HepG2 (cell line): ENCODE data around the gene BRCA1. TPM values are rescaled to one million over a fixed set of nuclear protein-coding genes. Genes with fewer than 3 reads are reported as not detected.

Experiments
- ATAC-seq: fragments of 200-7000 bp; cut with Tn5 transposase; 3 replicates; pipeline ENCODE4 v1.9.1; 2020; ENCODE audit warnings: mild to moderate bottlenecking, moderate library complexity
- BruUV-seq: library from RNA; stranded (reverse); fragments of 400-500 nt; replicated peaks from 2 replicates; lab custom pipeline; 2021; lab: Mats Ljungman, UMichigan
- CTCF ChIA-PET: fragments of 300-600 bp; formaldehyde crosslinking; extraction: SDS; loops from one replicate; lab custom pipeline; 2021; ENCODE audit warnings: low total read pairs, inconsistent platforms, low intra/inter-chr PET ratio; lab: Yijun Ruan, JAX
- POLR2A ChIA-PET: fragments of 350-600 bp; sonication (Branson Sonifier 250); formaldehyde crosslinking; loops from one replicate; lab custom pipeline; 2020; ENCODE audit warnings: antibody characterized with exemption, inconsistent platforms; lab: Yijun Ruan, JAX
- DNase-seq: peaks from one replicate; pipeline ENCODE4 v3.0.0-alpha.2; 2015; ENCODE audit warnings: low spot score
- FAIRE-seq: peaks from 3 replicates; lab custom pipeline; 2011; peaks lifted over from hg19 to GRCh38; lab: Jason Lieb, UNC
- H2AFZ ChIP-seq: one replicate; pipeline ENCODE4 v1.6.1; 2011; ENCODE audit warnings: low read length, inconsistent platforms
- H3K27ac ChIP-seq: fragments of 300-600 bp; 3 replicates; pipeline ENCODE4 v1.8.0; 2011; ENCODE audit warnings: mixed run types, mild to moderate bottlenecking, mixed read lengths, low read length, inconsistent platforms; ENCODE audit not compliant: insufficient read depth; ENCODE audit errors: extremely low read length
- H3K27me3 ChIP-seq, 2 experiments: fragments of 200-600 bp in 1 of 2; 2 replicates in 1 of 2; 3 replicates in 1 of 2; pipeline versions ENCODE4 v1.6.0 to v1.8.0; 2011; ENCODE audit warnings: low read length in 2 of 2, mild to moderate bottlenecking in 2 of 2, moderate library complexity in 2 of 2, inconsistent platforms in 1 of 2; ENCODE audit not compliant: insufficient read depth in 2 of 2, control insufficient read depth in 1 of 2
- H3K36me3 ChIP-seq, 2 experiments: fragments of 200-600 bp in 1 of 2; replicated peaks in 1 of 2; 2 replicates in 1 of 2; 3 replicates in 1 of 2; pipeline versions ENCODE4 v1.5.1 to v1.8.0; 2011; ENCODE audit warnings: low read length in 2 of 2, inconsistent platforms in 1 of 2; ENCODE audit not compliant: insufficient read depth in 2 of 2, control insufficient read depth in 1 of 2
- H3K4me1 ChIP-seq: 2 replicates; pipeline ENCODE4 v1.5.1; 2012; ENCODE audit warnings: low read length, inconsistent platforms; ENCODE audit not compliant: insufficient read depth
- H3K4me2 ChIP-seq: 2 replicates; pipeline ENCODE4 v1.6.0; 2011; ENCODE audit warnings: low read depth, low read length, inconsistent platforms
- H3K4me3 ChIP-seq, 3 experiments: fragments of 200-600 bp in 1 of 3; sonication (generic), shearing (Covaris generic) in 1 of 3; replicated peaks in 1 of 3; 2 replicates each; pipeline ENCODE4 v1.5.1; 2011 to 2016; ENCODE audit warnings: low read length in 3 of 3, inconsistent platforms in 2 of 3, low read depth in 2 of 3, mild to moderate bottlenecking in 2 of 3, control low read depth in 1 of 3, mixed read lengths in 1 of 3; ENCODE audit not compliant: insufficient read depth in 1 of 3
- H3K79me2 ChIP-seq: one replicate; pipeline ENCODE4 v1.6.1; 2011; ENCODE audit warnings: low read length, inconsistent platforms; ENCODE audit not compliant: insufficient read depth
- H3K9ac ChIP-seq: 2 replicates; pipeline ENCODE4 v1.6.0; 2011; ENCODE audit warnings: mild to moderate bottlenecking, low read depth, low read length, inconsistent platforms; ENCODE audit not compliant: insufficient read depth
- H3K9me3 ChIP-seq: 2 replicates; pipeline ENCODE4 v1.5.1; 2012; ENCODE audit warnings: mild to moderate bottlenecking, low read length
- H4K20me1 ChIP-seq: 2 replicates; pipeline ENCODE4 v1.6.0; 2011; ENCODE audit warnings: inconsistent platforms, mild to moderate bottlenecking, low read length, moderate library complexity; ENCODE audit not compliant: insufficient read depth
- CENPX ChIP-seq: sonication (generic); formaldehyde crosslinking; IDR thresholded peaks from 2 replicates; pipeline ENCODE4 v1.9.0; 2021; ENCODE audit warnings: mild to moderate bottlenecking, missing genetic modification reagents, moderate library complexity
- GPN1 ChIP-seq: sonication (generic); formaldehyde crosslinking; IDR thresholded peaks from 2 replicates; pipeline ENCODE4 v1.5.1; 2020; ENCODE audit warnings: missing genetic modification reagents, borderline replicate concordance
- HMG20B ChIP-seq: conservative IDR thresholded peaks from 2 replicates; pipeline ENCODE4 v1.6.1; 2016; ENCODE audit warnings: missing genetic modification reagents, missing compliant biosample characterization
- ISL2 ChIP-seq: sonication (generic); formaldehyde crosslinking; IDR thresholded peaks from 2 replicates; pipeline ENCODE4 v1.5.0; 2020; ENCODE audit warnings: missing genetic modification reagents
- KLF12 ChIP-seq: sonication (generic); formaldehyde crosslinking; IDR thresholded peaks from 2 replicates; pipeline ENCODE4 v1.4.0; 2020; ENCODE audit warnings: missing genetic modification reagents, borderline replicate concordance
- NFE2L1 ChIP-seq: sonication (generic); formaldehyde crosslinking; IDR thresholded peaks from 2 replicates; pipeline ENCODE4 v1.4.0; 2020; ENCODE audit warnings: missing genetic modification reagents, mild to moderate bottlenecking, borderline replicate concordance
- RXRA ChIP-seq: sonication (generic); formaldehyde crosslinking; IDR thresholded peaks from 2 replicates; pipeline ENCODE4 v1.5.1; 2020; ENCODE audit warnings: missing genetic modification reagents
- SMAD1 ChIP-seq: sonication (generic); formaldehyde crosslinking; IDR thresholded peaks from 2 replicates; pipeline ENCODE4 v1.4.0; 2020; ENCODE audit warnings: missing genetic modification reagents, low read depth, mild to moderate bottlenecking, borderline replicate concordance
- SRY ChIP-seq: sonication (generic); formaldehyde crosslinking; IDR thresholded peaks from 2 replicates; pipeline ENCODE4 v1.8.0; 2022; ENCODE audit warnings: mild to moderate bottlenecking, missing genetic modification reagents
- ZFP90 ChIP-seq: sonication (generic); formaldehyde crosslinking; IDR thresholded peaks from 2 replicates; pipeline ENCODE4 v1.8.0; 2022; ENCODE audit warnings: missing genetic modification reagents, mild to moderate bottlenecking, inconsistent platforms, borderline replicate concordance
- ZNF124 ChIP-seq: sonication (generic); formaldehyde crosslinking; IDR thresholded peaks from 2 replicates; pipeline ENCODE4 v1.4.0; 2020; ENCODE audit warnings: missing genetic modification reagents
- ZNF138 ChIP-seq: sonication (generic); formaldehyde crosslinking; IDR thresholded peaks from 2 replicates; pipeline ENCODE4 v1.5.0; 2020; ENCODE audit warnings: mild to moderate bottlenecking, low read depth, missing genetic modification reagents
- ZNF205 ChIP-seq: IDR thresholded peaks from 2 replicates; pipeline ENCODE4 v1.6.1; 2018; ENCODE audit warnings: missing biosample characterization, missing genetic modification reagents
- ZNF225 ChIP-seq: sonication (generic); formaldehyde crosslinking; IDR thresholded peaks from 2 replicates; pipeline ENCODE4 v1.4.0; 2020; ENCODE audit warnings: mild to moderate bottlenecking, missing genetic modification reagents
- ZNF660 ChIP-seq: sonication (generic); formaldehyde crosslinking; IDR thresholded peaks from 2 replicates; pipeline ENCODE4 v1.5.1; 2020; ENCODE audit warnings: mild to moderate bottlenecking, low read depth, missing genetic modification reagents, borderline replicate concordance
- ZNF724P ChIP-seq: sonication (generic); formaldehyde crosslinking; IDR thresholded peaks from 2 replicates; pipeline ENCODE4 v1.8.0; 2022; ENCODE audit warnings: missing genetic modification reagents, borderline replicate concordance
- ZNF737 ChIP-seq: sonication (generic); formaldehyde crosslinking; IDR thresholded peaks from 2 replicates; pipeline ENCODE4 v1.5.0; 2020; ENCODE audit warnings: missing genetic modification reagents, mild to moderate bottlenecking, borderline replicate concordance
- WGBS: methylation state at CpG from one replicate; pipeline ENCODE4 v1.1.6; 2017; ENCODE audit warnings: low lambda C conversion rate; 5-methylcytosine and 5-hydroxymethylcytosine counted together
- in situ Hi-C: cut with HindIII; loops from 2 replicates; pipeline ENCODE4 v1.10.0; 2017; ENCODE audit warnings: low pct_unique_long_range_greater_than_20kb; ENCODE audit not compliant: extremely low pct_ligation_motif_present
- intact Hi-C: fragments of 100-400 bp; cut with micrococcal nuclease; formaldehyde crosslinking; loops from one replicate; pipeline ENCODE4 v1.10.0; 2022; ENCODE audit not compliant: unreplicated experiment
- polyA plus RNA-seq, 8 experiments: library from polyadenylated mRNA; depleted of rRNA in 3 of 8; stranded (reverse) in 7 of 8; unstranded in 1 of 8; fragments of >200 nt; fragmentation: Illumina TruSeq in 4 of 8; extraction: Trizol in 4 of 8; gene quantifications; 2 replicates each; pipeline versions ENCODE4 v1.2.1 to v1.2.3, GENCODE V29; 2011 to 2016; ENCODE audit warnings: low read depth in 4 of 8, missing spikeins in 1 of 8, mixed read lengths in 1 of 8; ENCODE audit not compliant: insufficient read depth in 1 of 8
- total RNA-seq, 5 experiments: library from RNA; depleted of rRNA; stranded (reverse); fragments of >200 nt; fragmentation: Illumina TruSeq; extraction: Trizol; gene quantifications; 2 replicates each; pipeline ENCODE4 v1.2.3, GENCODE V29; 2016; ENCODE audit warnings: low read depth in 1 of 5
- TF ChIP-seq, protein P1 (sequence below): sonication (generic); formaldehyde crosslinking; IDR thresholded peaks from 2 replicates; pipeline ENCODE4 v1.4.0; 2020; ENCODE audit warnings: missing genetic modification reagents
- TF ChIP-seq, protein P2 (sequence below): sonication (generic); formaldehyde crosslinking; IDR thresholded peaks from 2 replicates; pipeline ENCODE4 v1.8.0; 2022; ENCODE audit warnings: missing genetic modification reagents, mild to moderate bottlenecking, inconsistent platforms, borderline replicate concordance

Gene BRCA1
- total and polyA plus RNA-seq, 2 of the 13 experiments (the other 11 are each of a cell fraction or from before 2014, with no cell fraction given): 13.3 to 37.5 TPM

DNA sequence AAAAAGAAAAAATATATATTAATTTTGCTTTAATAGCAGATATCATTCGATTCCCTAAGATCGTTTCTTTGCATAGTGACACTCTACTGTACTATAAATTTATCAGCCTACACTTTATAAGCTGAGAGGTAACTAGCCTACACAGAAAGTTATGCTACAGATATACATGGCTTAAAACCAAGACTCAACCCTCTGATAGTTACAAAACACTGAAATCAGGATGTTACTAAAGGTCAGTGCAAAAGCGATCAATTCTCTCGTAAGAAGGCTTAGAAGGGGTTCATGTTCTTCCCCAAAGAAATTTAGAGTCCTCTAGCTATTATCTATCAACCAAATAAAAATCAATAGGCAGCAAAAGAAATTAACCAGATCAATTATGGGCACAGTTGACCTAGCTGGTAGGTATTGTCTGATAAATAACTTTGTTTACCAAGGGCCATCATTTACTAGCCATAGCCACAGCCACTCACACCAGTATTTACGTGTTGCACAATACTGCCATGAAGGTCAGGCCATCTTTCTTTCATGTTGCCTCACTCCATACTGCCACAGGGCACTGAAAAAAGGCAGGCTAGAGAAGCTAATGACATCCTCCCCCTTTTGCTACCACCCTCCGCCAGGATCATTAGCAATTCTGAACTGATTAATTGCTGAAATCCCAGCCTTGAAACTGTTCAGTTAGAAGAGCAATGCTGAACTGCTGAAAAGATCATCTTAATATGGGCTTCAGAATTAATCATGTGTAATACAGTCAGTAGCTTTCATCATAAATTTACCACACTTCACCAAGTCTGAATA, 56.4 kb downstream of the BRCA1 start:
- no peaks in the 10 kb centered on the region for H3K9me3 ChIP-seq
- ChIA-PET CTCF (no interaction called here), POLR2A (interaction anchor here (0.7 to 2.3 kb wide), 25 partner anchors 11 to 299 kb away, joined by 3 to 19 read pairs (median 6); partner anchors contain the start of genes BRCA1, NBR1, RPL27 and TMEM106A)
- peaks cover 3 to 9% of the 10 kb centered on the region in 2 experiments; a peak in 3 of 5 replicates for H3K36me3 ChIP-seq
- H4K20me1 ChIP-seq: no peaks in the 10 kb centered on the region
- intact Hi-C loops: loop anchor here (2.0 to 10.0 kb wide), 2 partner anchors 40 to 46 kb away; no protein-coding TSS in a partner anchor
- BruUV-seq: no TSS peak
- peak; percentile 97 for FAIRE-seq
- H3K4me3 ChIP-seq: peak overlapping the region in 2 of 3 experiments; percentile 19 to 21; a peak in 2 of 6 replicates
- in situ Hi-C loops: no loop called here
- 40% methylated on average over 6 of the region's 6 CpGs for WGBS
- no peaks in the 10 kb centered on the region for H3K79me2 ChIP-seq
- peak; percentile 90 for DNase-seq
- peak overlapping the region; percentile 35; the same call in 1 of the 2 replicates for H3K9ac ChIP-seq
- H3K4me2 ChIP-seq: peak overlapping the region; percentile 67
- H3K4me1 ChIP-seq: peaks cover 22% of the 10 kb centered on the region
- peak overlapping the region; percentile 79 for H3K27ac ChIP-seq
- ATAC-seq: peak; percentile 99
- H3K27me3 ChIP-seq: no peaks in the 10 kb centered on the region
- H2AFZ ChIP-seq: no peak overlapping the region
- TF ChIP-seq RXRA (CRISPR knock-in tag) (peak; percentile 78; the same call in 1 of the 2 replicates), ZNF737 (no peak), ZNF225 (CRISPR knock-in tag) (no peak), SMAD1 (CRISPR knock-in tag) (no peak), ZFP90 (peak; percentile 63; the same call in 1 of the 2 replicates), KLF12 (CRISPR knock-in tag) (no peak), ZNF124 (CRISPR knock-in tag) (peak; percentile 74; the same call in 1 of the 2 replicates), ZNF724P (CRISPR knock-in tag) (peak; percentile 80), ISL2 (peak; percentile 93), HMG20B (CRISPR knock-in tag) (peak; percentile 90), NFE2L1 (CRISPR knock-in tag) (no peak), ZNF205 (CRISPR knock-in tag) (peak; percentile 86; the same call in 1 of the 2 replicates), GPN1 (CRISPR knock-in tag) (no peak), CENPX (CRISPR knock-in tag) (no peak), ZNF660 (no peak), SRY (CRISPR knock-in tag) (no peak), ZNF138 (no peak)
- TF ChIP-seq, protein P1, sequence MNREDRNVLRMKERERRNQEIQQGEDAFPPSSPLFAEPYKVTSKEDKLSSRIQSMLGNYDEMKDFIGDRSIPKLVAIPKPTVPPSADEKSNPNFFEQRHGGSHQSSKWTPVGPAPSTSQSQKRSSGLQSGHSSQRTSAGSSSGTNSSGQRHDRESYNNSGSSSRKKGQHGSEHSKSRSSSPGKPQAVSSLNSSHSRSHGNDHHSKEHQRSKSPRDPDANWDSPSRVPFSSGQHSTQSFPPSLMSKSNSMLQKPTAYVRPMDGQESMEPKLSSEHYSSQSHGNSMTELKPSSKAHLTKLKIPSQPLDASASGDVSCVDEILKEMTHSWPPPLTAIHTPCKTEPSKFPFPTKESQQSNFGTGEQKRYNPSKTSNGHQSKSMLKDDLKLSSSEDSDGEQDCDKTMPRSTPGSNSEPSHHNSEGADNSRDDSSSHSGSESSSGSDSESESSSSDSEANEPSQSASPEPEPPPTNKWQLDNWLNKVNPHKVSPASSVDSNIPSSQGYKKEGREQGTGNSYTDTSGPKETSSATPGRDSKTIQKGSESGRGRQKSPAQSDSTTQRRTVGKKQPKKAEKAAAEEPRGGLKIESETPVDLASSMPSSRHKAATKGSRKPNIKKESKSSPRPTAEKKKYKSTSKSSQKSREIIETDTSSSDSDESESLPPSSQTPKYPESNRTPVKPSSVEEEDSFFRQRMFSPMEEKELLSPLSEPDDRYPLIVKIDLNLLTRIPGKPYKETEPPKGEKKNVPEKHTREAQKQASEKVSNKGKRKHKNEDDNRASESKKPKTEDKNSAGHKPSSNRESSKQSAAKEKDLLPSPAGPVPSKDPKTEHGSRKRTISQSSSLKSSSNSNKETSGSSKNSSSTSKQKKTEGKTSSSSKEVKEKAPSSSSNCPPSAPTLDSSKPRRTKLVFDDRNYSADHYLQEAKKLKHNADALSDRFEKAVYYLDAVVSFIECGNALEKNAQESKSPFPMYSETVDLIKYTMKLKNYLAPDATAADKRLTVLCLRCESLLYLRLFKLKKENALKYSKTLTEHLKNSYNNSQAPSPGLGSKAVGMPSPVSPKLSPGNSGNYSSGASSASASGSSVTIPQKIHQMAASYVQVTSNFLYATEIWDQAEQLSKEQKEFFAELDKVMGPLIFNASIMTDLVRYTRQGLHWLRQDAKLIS (CRISPR knock-in tag): no peak
- TF ChIP-seq, protein P2, sequence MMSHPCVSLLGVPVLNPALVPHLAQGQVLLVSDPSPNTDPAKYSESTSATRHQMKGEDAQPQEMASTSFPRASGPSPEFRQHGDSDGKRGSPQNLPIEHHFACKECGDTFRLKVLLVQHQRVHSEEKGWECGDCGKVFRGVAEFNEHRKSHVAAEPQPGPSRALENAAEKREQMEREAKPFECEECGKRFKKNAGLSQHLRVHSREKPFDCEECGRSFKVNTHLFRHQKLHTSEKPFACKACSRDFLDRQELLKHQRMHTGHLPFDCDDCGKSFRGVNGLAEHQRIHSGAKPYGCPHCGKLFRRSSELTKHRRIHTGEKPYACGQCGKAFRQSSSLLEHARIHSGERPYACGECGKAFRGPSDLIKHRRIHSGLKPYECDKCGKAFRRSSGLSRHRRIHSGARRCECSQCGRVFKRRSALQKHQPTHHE (CRISPR knock-in tag): no peak
